IPS-NIHi11 (cell line): ENCODE data around the gene KLHL13.

Source experiments
- DNase-seq: peaks from one replicate; pipeline ENCODE4 v3.0.0; 2012; ENCODE audit warnings: mixed read lengths, low spot score

The KLHL13 gene

GRCh38 chrX:117851025-117851424 lies 265.6 kb downstream of the KLHL13 start:
- no peak for DNase-seq
